Prostate gland (tissue), 2 donors: Measurements from ENCODE around the gene MLLT1. TPM values are rescaled to one million over a fixed set of nuclear protein-coding genes. Genes with fewer than 3 reads are reported as not detected.

ENCODE experiments used
- DNase-seq: peaks from one replicate; pipeline ENCODE4 v3.0.0-alpha.2; 2019; ENCODE audit warnings: low spot score
- H3K27ac ChIP-seq, 2 donors: fragments of 200-600 bp; sonication (generic); 2 replicates each; pipeline ENCODE4 v1.5.1; 2017 to 2019
- H3K27me3 ChIP-seq: fragments of 200-600 bp; sonication (generic); replicated peaks from 2 replicates; pipeline ENCODE4 v1.5.1; 2019; ENCODE audit not compliant: insufficient read depth
- H3K36me3 ChIP-seq, 2 donors: fragments of 200-600 bp; sonication (generic); 1 replicate in 1 of 2; 2 replicates in 1 of 2; pipeline versions ENCODE4 v1.5.1 to v1.8.1; 2017 to 2019
- H3K4me1 ChIP-seq: fragments of 200-600 bp; sonication (generic); replicated peaks from 2 replicates; pipeline ENCODE4 v1.5.1; 2019
- H3K4me3 ChIP-seq, 2 donors: fragments of 200-600 bp; sonication (generic); 2 replicates each; pipeline ENCODE4 v1.5.1; 2017 to 2019
- H3K9me3 ChIP-seq: fragments of 200-600 bp; sonication (generic); 2 replicates; pipeline ENCODE4 v1.5.1; 2017
- POLR2A ChIP-seq: fragments of 450-650 bp; IDR thresholded peaks from one replicate; pipeline ENCODE4 v1.6.1; 2016; ENCODE audit warnings: antibody characterized with exemption, mild to moderate bottlenecking
- POLR2AphosphoS5 ChIP-seq: sonication (generic); formaldehyde crosslinking; IDR thresholded peaks from one replicate; pipeline ENCODE4 v1.6.1; 2017; ENCODE audit warnings: antibody characterized with exemption
- WGBS: methylation state at CpG from one replicate; pipeline ENCODE4 v1.1.5; 2018; 5-methylcytosine and 5-hydroxymethylcytosine counted together
- intact Hi-C: fragments of 100-400 bp; cut with DNase I; formaldehyde crosslinking; loops from one replicate; pipeline ENCODE4 v1.14.2; 2022
- total RNA-seq, 2 donors: library from RNA; depleted of rRNA; stranded (reverse); fragments of >200 nt; gene quantifications; one replicate each; pipeline ENCODE4 v1.1.0, GENCODE V29; 2016
- TF ChIP-seq, protein P1 (sequence below), 4 experiments: fragments of 200-600 bp in 2 of 4; fragments of 450-650 bp in 2 of 4; sonication (generic) in 2 of 4; IDR thresholded peaks; 1 replicate in 3 of 4; 2 replicates in 1 of 4; pipeline ENCODE4 v1.5.1; 2016 to 2019; ENCODE audit warnings: antibody characterized with exemption in 4 of 4, mild to moderate bottlenecking in 2 of 4, moderate library complexity in 2 of 4

MLLT1 gene
- total RNA-seq, 2 donors from 2014 or later = 39.9 to 41.4 TPM

DNA sequence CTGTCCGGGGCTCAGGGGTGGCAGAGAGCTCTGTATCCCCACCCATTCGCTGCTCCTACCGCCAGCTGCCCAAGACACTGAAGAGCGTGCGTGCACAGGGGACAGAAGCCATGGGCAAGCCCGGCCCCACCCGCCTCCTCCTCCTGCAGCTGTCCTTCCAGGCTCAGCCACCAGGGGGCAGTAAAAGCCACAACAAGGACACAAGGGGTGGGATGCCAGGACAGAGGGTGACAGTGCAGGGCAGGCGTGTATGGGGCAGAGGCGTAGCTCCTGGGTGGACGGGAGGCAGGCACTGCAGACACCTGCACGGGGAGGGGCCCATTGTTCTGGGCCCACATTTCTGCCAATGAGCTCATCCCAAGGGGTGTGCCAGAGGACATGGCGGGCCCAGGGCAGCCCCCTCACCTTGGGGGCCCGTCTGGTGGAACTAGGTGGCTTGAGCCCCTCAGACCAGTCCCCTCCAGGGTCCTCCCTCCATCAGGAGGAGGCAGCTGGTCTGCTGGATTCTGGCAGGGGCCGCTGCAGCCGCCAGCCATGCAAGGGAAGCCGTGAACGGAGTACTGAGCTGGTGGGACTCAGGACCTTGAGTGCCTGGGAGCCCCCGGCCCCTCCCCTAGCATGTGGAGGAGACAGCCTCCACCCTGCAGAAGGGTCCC lies 61.2 kb downstream of the MLLT1 start:
- TF ChIP-seq POLR2AphosphoS5 (peak; percentile 86), POLR2A (no peak)
- TF ChIP-seq, protein P1, sequence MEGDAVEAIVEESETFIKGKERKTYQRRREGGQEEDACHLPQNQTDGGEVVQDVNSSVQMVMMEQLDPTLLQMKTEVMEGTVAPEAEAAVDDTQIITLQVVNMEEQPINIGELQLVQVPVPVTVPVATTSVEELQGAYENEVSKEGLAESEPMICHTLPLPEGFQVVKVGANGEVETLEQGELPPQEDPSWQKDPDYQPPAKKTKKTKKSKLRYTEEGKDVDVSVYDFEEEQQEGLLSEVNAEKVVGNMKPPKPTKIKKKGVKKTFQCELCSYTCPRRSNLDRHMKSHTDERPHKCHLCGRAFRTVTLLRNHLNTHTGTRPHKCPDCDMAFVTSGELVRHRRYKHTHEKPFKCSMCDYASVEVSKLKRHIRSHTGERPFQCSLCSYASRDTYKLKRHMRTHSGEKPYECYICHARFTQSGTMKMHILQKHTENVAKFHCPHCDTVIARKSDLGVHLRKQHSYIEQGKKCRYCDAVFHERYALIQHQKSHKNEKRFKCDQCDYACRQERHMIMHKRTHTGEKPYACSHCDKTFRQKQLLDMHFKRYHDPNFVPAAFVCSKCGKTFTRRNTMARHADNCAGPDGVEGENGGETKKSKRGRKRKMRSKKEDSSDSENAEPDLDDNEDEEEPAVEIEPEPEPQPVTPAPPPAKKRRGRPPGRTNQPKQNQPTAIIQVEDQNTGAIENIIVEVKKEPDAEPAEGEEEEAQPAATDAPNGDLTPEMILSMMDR (IDR thresholded peaks at IDR 0.05) = peak; percentile 92 to 99 (median 98)
- Histone ChIP-seq H3K36me3 (peaks cover 0 to 11% of the 10 kb centered on the region in 2 donors), H3K27me3 (no peaks in the 10 kb centered on the region), H3K9me3 (no peaks in the 10 kb centered on the region), H3K4me1 (no peaks in the 10 kb centered on the region), H3K4me3 (no peak overlapping the region), H3K27ac (no peak overlapping the region)
- intact Hi-C loops = loop anchor here (2.0 to 5.0 kb wide), 3 partner anchors 59 to 171 kb away; partner anchors contain the start of gene MLLT1
- peak; percentile 88 for DNase-seq
- 24% methylated on average over 15 of the region's 18 CpGs for WGBS

DNA sequence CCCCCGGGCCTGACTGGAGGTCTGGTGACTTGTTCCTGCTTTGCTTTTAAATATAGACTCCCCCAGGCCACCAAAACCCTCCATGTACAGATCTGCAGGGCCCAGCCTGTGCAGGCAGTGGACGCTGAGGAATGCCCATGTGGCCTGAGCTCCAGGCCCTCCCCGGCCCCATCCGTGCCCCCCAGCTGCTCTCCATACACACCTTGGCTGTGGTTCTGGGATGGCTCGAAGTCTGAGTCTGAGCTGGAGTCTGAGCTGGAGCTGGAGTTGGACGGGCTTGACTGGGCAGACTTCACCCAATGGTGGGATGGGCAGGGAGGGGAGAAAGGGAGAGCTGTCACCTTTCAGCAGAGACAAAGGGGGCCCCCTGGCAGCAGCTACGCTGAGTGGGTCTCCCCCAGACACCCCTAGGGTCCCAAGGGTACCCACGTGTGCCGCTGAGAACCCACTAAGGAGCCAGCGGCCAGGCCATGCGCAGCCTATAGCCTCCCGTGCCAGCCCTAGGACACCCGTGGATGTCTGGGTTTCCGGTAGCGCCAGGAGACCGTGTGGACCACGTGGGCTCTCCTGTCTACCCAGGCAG lies 61.9 kb downstream of the MLLT1 start:
- H3K27ac ChIP-seq = no peak overlapping the region
- intact Hi-C loops = loop anchor here (2.0 to 5.0 kb wide), 3 partner anchors 59 to 171 kb away; partner anchors contain the start of gene MLLT1
- H3K4me1 ChIP-seq = no peaks in the 10 kb centered on the region
- no peak for DNase-seq
- H3K9me3 ChIP-seq = no peaks in the 10 kb centered on the region
- no peaks in the 10 kb centered on the region for H3K27me3 ChIP-seq
- peaks cover 0 to 11% of the 10 kb centered on the region in 2 donors for H3K36me3 ChIP-seq
- no peak for TF ChIP-seq POLR2A
- no peak for TF ChIP-seq POLR2AphosphoS5
- TF ChIP-seq, protein P1 (IDR thresholded peaks at IDR 0.05) = no peak
- no peak overlapping the region for H3K4me3 ChIP-seq
- 61% methylated on average over 17 of the region's 17 CpGs for WGBS

DNA sequence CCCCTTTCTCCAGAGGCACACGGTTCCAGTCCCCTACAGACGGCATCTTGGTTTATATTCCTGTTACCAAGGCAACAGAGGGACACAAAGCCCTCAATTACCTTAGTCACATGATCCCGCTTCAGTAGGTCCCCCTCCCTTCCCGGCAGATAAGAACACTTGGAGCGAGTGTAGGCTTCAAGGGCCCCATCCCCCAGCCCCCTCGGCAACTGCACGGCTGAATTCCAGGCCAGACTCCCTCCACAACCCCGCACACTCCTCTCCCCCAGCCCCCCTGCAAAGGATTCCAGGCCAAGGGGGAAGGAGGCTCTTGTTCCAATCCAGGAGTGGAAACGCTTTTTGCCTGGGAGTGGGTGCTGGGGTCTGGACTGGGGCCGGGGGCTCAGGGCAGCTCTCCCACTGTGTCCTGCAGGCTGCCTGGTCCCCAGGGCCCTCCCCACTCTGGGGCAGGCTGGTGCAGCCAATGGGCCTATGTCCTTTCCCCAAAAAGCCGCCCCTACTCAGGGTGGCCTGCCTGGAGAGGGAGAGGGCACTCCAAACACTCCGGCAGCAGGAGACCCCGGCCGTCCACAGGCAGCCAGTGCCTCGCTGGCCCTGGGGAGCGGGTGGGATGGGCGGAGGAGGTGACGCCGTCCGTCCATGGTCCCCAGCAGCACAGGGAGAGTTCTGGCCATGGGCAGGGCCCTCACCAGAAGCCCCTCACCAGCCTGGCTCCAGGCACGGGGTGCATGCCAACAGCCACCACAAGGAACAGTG lies 62.6 kb downstream of the MLLT1 start:
- intact Hi-C loops = loop anchor here (5.0 kb wide), 2 partner anchors 60 to 170 kb away; partner anchors contain the start of gene MLLT1
- no peak overlapping the region for H3K4me3 ChIP-seq
- no peaks in the 10 kb centered on the region for H3K27me3 ChIP-seq
- no peaks in the 10 kb centered on the region for H3K9me3 ChIP-seq
- H3K4me1 ChIP-seq = no peaks in the 10 kb centered on the region
- DNase-seq = no peak
- TF ChIP-seq POLR2AphosphoS5 = no peak
- no peak for TF ChIP-seq POLR2A
- TF ChIP-seq, protein P1 (IDR thresholded peaks at IDR 0.05) = no peak
- peaks cover 0 to 10% of the 10 kb centered on the region in 2 donors for H3K36me3 ChIP-seq
- 55% methylated on average over 21 of the region's 21 CpGs for WGBS
- H3K27ac ChIP-seq = no peak overlapping the region

- WGBS = 81% methylated on average over 35 of the region's 36 CpGs
- no peaks in the 10 kb centered on the region for H3K4me1 ChIP-seq
- no peak overlapping the region for H3K4me3 ChIP-seq
- no peak for DNase-seq
- H3K27ac ChIP-seq = no peak overlapping the region
- no peaks in the 10 kb centered on the region for H3K9me3 ChIP-seq
- H3K36me3 ChIP-seq = peaks cover 0 to 6% of the 10 kb centered on the region in 2 donors
- intact Hi-C loops = loop anchor here (5.0 kb wide), 2 partner anchors 61 to 169 kb away; partner anchors contain the start of gene MLLT1
- H3K27me3 ChIP-seq = no peaks in the 10 kb centered on the region
- TF ChIP-seq, protein P1 (IDR thresholded peaks at IDR 0.05) = no peak
- no peak for TF ChIP-seq POLR2A
- TF ChIP-seq POLR2AphosphoS5 = no peak
Measured at GRCh38 chr19:6216236-6216995, 63.4 kb downstream of the MLLT1 start.
